H1 (cell line): ENCODE data around the gene IL10RA. TPM values are rescaled to one million over a fixed set of nuclear protein-coding genes. Genes with fewer than 3 reads are reported as not detected.
A peak's percentile ranks its signal among the peaks of the same experiment; 100 is the strongest.

ENCODE experiments used
- CTCF ChIA-PET: fragments of 300-600 bp; sonication (Branson Sonifier 250); formaldehyde crosslinking; loops from one replicate; lab custom pipeline; 2021; ENCODE audit not compliant: partially characterized antibody; lab: Charles Lee
- POLR2A ChIA-PET: fragments of 300-600 bp; sonication (Branson Sonifier 250); formaldehyde crosslinking; loops from one replicate; lab custom pipeline; 2021; ENCODE audit warnings: inconsistent platforms; ENCODE audit not compliant: partially characterized antibody; lab: Charles Lee
- DNase-seq, 2 experiments: peaks; one replicate each; pipeline versions ENCODE4 v3.0.0 to v3.0.0-alpha.2; 2010 to 2022; ENCODE audit warnings: low spot score in 2 of 2, low read depth in 1 of 2, mixed read lengths in 1 of 2
- FAIRE-seq: peaks from 2 replicates; lab custom pipeline; 2011; peaks lifted over from hg19 to GRCh38; lab: Jason Lieb, UNC
- H2AFZ ChIP-seq: 2 replicates; pipeline ENCODE4 v1.8.1; 2012; ENCODE audit warnings: low read length, inconsistent platforms
- H2AK5ac ChIP-seq: 2 replicates; pipeline ENCODE4 v1.6.1; 2013; ENCODE audit warnings: low read depth, low read length
- H2BK120ac ChIP-seq: replicated peaks from 2 replicates; pipeline ENCODE3; 2013; ENCODE audit warnings: low read depth, low read length, inconsistent platforms
- H2BK12ac ChIP-seq: 2 replicates; pipeline ENCODE4 v1.6.1; 2013; ENCODE audit warnings: low read depth, low read length
- H2BK15ac ChIP-seq: 2 replicates; pipeline ENCODE4 v1.6.1; 2013; ENCODE audit warnings: low read length
- H2BK20ac ChIP-seq: 2 replicates; pipeline ENCODE4 v1.6.1; 2013; ENCODE audit warnings: low read length
- H2BK5ac ChIP-seq: 2 replicates; pipeline ENCODE4 v1.6.1; 2013; ENCODE audit warnings: low read depth, low read length
- H3K14ac ChIP-seq: 2 replicates; pipeline ENCODE4 v1.6.1; 2013; ENCODE audit warnings: inconsistent platforms; ENCODE audit not compliant: insufficient read length
- H3K18ac ChIP-seq: 2 replicates; pipeline ENCODE4 v1.6.1; 2013; ENCODE audit warnings: low read length; ENCODE audit errors: extremely low read depth
- H3K23ac ChIP-seq: 2 replicates; pipeline ENCODE4 v1.6.1; 2013; ENCODE audit warnings: inconsistent platforms; ENCODE audit not compliant: insufficient read length
- H3K23me2 ChIP-seq: 2 replicates; pipeline ENCODE4 v1.6.1; 2013; ENCODE audit warnings: low read depth, low read length
- H3K27ac ChIP-seq: 2 replicates; pipeline ENCODE4 v1.6.1; 2011; ENCODE audit warnings: low read depth, low read length, inconsistent platforms
- H3K27me3 ChIP-seq, 4 experiments: replicated peaks in 1 of 4; 1 replicate in 1 of 4; 2 replicates in 3 of 4; pipeline versions ENCODE4 v1.6.1 to v1.8.1; 2011 to 2013; ENCODE audit warnings: low read length in 3 of 4, mild to moderate bottlenecking in 3 of 4, inconsistent platforms in 2 of 4, mixed read lengths in 2 of 4, moderate library complexity in 1 of 4; ENCODE audit not compliant: control insufficient read depth in 3 of 4, insufficient read depth in 3 of 4; ENCODE audit errors: extremely low read depth in 1 of 4
- H3K36me3 ChIP-seq, 4 experiments: 2 replicates each; pipeline versions ENCODE4 v1.6.1 to v1.8.1; 2011 to 2013; ENCODE audit warnings: mild to moderate bottlenecking in 4 of 4, low read length in 3 of 4, moderate library complexity in 2 of 4, control low read depth in 1 of 4, inconsistent platforms in 1 of 4; ENCODE audit not compliant: insufficient read depth in 4 of 4, control insufficient read depth in 2 of 4
- H3K4ac ChIP-seq: replicated peaks from 2 replicates; pipeline ENCODE3; 2013; ENCODE audit warnings: low read length, low read depth, mixed read lengths, inconsistent platforms; ENCODE audit not compliant: insufficient read length
- H3K4me1 ChIP-seq, 4 experiments: replicated peaks in 1 of 4; 1 replicate in 1 of 4; 2 replicates in 3 of 4; pipeline versions ENCODE4 v1.6.1 to v1.8.1; 2011 to 2013; ENCODE audit warnings: low read length in 3 of 4, inconsistent platforms in 2 of 4, mixed read lengths in 1 of 4; ENCODE audit not compliant: insufficient read depth in 4 of 4, control insufficient read depth in 3 of 4
- H3K4me2 ChIP-seq, 2 experiments: 2 replicates each; pipeline versions ENCODE4 v1.6.1 to v1.8.1; 2011 to 2013; ENCODE audit warnings: low read depth in 2 of 2, low read length in 2 of 2, control low read depth in 1 of 2, inconsistent platforms in 1 of 2, mild to moderate bottlenecking in 1 of 2; ENCODE audit not compliant: insufficient read depth in 1 of 2
- H3K4me3 ChIP-seq, 4 experiments: fragments of 200-600, 300-600 bp in 1 of 4; sonication (generic), shearing (Covaris generic), sonication (Bioruptor Twin) in 1 of 4; 2 replicates each; pipeline versions ENCODE4 v1.5.1 to v1.8.1; 2011 to 2016; ENCODE audit warnings: low read length in 4 of 4, low read depth in 3 of 4, control low read depth in 2 of 4, inconsistent platforms in 2 of 4, mild to moderate bottlenecking in 2 of 4, mixed read lengths in 1 of 4, moderate library complexity in 1 of 4; ENCODE audit not compliant: insufficient read depth in 2 of 4; ENCODE audit errors: extremely low read depth in 1 of 4
- H3K56ac ChIP-seq: replicated peaks from 2 replicates; pipeline ENCODE3; 2013; ENCODE audit warnings: low read depth, mild to moderate bottlenecking, mixed read lengths, low read length, inconsistent platforms; ENCODE audit not compliant: insufficient read length
- H3K79me1 ChIP-seq: 2 replicates; pipeline ENCODE4 v1.6.1; 2013; ENCODE audit warnings: low read depth, low read length, control low read depth
- H3K79me2 ChIP-seq, 2 experiments: 2 replicates each; pipeline versions ENCODE4 v1.6.1 to v1.8.1; 2012 to 2013; ENCODE audit warnings: low read length in 2 of 2, mild to moderate bottlenecking in 2 of 2, inconsistent platforms in 1 of 2; ENCODE audit not compliant: insufficient read depth in 2 of 2, control insufficient read depth in 1 of 2
- H3K9ac ChIP-seq, 4 experiments: replicated peaks in 1 of 4; 1 replicate in 1 of 4; 2 replicates in 3 of 4; pipeline versions ENCODE4 v1.6.1 to v1.8.1; 2011 to 2013; ENCODE audit warnings: low read depth in 3 of 4, low read length in 3 of 4, control low read depth in 2 of 4, mild to moderate bottlenecking in 2 of 4, moderate library complexity in 2 of 4, inconsistent platforms in 1 of 4; ENCODE audit errors: extremely low read depth in 1 of 4
- H3K9me3 ChIP-seq, 2 experiments: 2 replicates each; pipeline versions ENCODE4 v1.6.1 to v1.8.1; 2012 to 2013; ENCODE audit warnings: mild to moderate bottlenecking in 2 of 2, moderate library complexity in 2 of 2, control low read depth in 1 of 2, inconsistent platforms in 1 of 2, low read depth in 1 of 2, low read length in 1 of 2, mixed read lengths in 1 of 2; ENCODE audit not compliant: insufficient read depth in 2 of 2
- H4K20me1 ChIP-seq, 2 experiments: replicated peaks in 1 of 2; 2 replicates each; pipeline versions ENCODE3 to v1.8.1; 2011 to 2013; ENCODE audit warnings: inconsistent platforms in 2 of 2, low read length in 2 of 2, mild to moderate bottlenecking in 1 of 2; ENCODE audit not compliant: insufficient read depth in 2 of 2, control insufficient read depth in 1 of 2
- H4K5ac ChIP-seq: 2 replicates; pipeline ENCODE4 v1.6.1; 2013; ENCODE audit warnings: low read length, low read depth, mixed read lengths, inconsistent platforms; ENCODE audit not compliant: insufficient read length
- H4K8ac ChIP-seq: 2 replicates; pipeline ENCODE4 v1.8.0; 2013; ENCODE audit warnings: mild to moderate bottlenecking, moderate library complexity, low read length, inconsistent platforms; ENCODE audit not compliant: insufficient read depth; ENCODE audit errors: extremely low read depth
- H4K91ac ChIP-seq: replicated peaks from 2 replicates; pipeline ENCODE3; 2013; ENCODE audit warnings: low read length, mixed read lengths, inconsistent platforms; ENCODE audit not compliant: insufficient read length
- ASH2L ChIP-seq: fragments of 200-600, 300-600 bp; sonication (generic); IDR thresholded peaks from one replicate; pipeline ENCODE4 v1.7.1; 2017; ENCODE audit warnings: low read length
- CEBPB ChIP-seq: IDR thresholded peaks from 2 replicates; pipeline ENCODE4 v1.6.1; 2012; ENCODE audit warnings: low read depth, low read length
- CHD2 ChIP-seq: IDR thresholded peaks from 2 replicates; pipeline ENCODE4 v1.6.1; 2012; ENCODE audit warnings: low read length, improper control_type of control experiment
- EP300 ChIP-seq, 2 experiments: IDR thresholded peaks; 1 replicate in 1 of 2; 2 replicates in 1 of 2; pipeline ENCODE4 v1.6.1; 2011 to 2012; ENCODE audit warnings: low read depth in 2 of 2, low read length in 2 of 2, mild to moderate bottlenecking in 2 of 2, borderline replicate concordance in 1 of 2, inconsistent platforms in 1 of 2, moderate library complexity in 1 of 2
- HDAC2 ChIP-seq, 2 experiments: fragments of 300-600 bp in 1 of 2; sonication (generic) in 1 of 2; IDR thresholded peaks; 2 replicates each; pipeline ENCODE4 v1.6.1; 2011 to 2012; ENCODE audit warnings: low read depth in 2 of 2, low read length in 2 of 2, mild to moderate bottlenecking in 2 of 2, moderate library complexity in 2 of 2, borderline replicate concordance in 1 of 2, inconsistent platforms in 1 of 2
- HDAC6 ChIP-seq: IDR thresholded peaks from one replicate; pipeline ENCODE4 v1.7.1; 2012; ENCODE audit warnings: low read depth, mild to moderate bottlenecking, inconsistent platforms, low read length, moderate library complexity
- RNF2 ChIP-seq: fragments of 200-900, 300-1000 bp; sonication (generic); IDR thresholded peaks from 2 replicates; pipeline ENCODE4 v1.7.1; 2016; ENCODE audit warnings: borderline replicate concordance, low read depth, mild to moderate bottlenecking, antibody characterized with exemption, low read length; ENCODE audit not compliant: poor library complexity, severe bottlenecking; ENCODE audit errors: missing control alignments
- ZNF274 ChIP-seq: IDR thresholded peaks from 2 replicates; pipeline ENCODE4 v1.7.0; 2012; ENCODE audit warnings: low read length, borderline replicate concordance; ENCODE audit errors: extremely low read depth
- WGBS, 2 experiments: shearing (Covaris generic) in 1 of 2; methylation state at CpG; one replicate each; pipeline versions ENCODE4 v1.1.6 to v1.1.7; 2013 to 2015; ENCODE audit warnings: low lambda C conversion rate in 2 of 2, mixed read lengths in 2 of 2, inconsistent platforms in 1 of 2, low coverage in 1 of 2, missing lambda C conversion rate in 1 of 2; ENCODE audit not compliant: insufficient replicate concordance in 2 of 2, insufficient coverage in 1 of 2, insufficient read length in 1 of 2; ENCODE audit errors: extremely low coverage in 1 of 2, missing lambda C conversion rate in 1 of 2; 5-methylcytosine and 5-hydroxymethylcytosine counted together
- polyA plus RNA-seq, 7 experiments: library from polyadenylated mRNA; depleted of rRNA in 3 of 7; stranded (reverse) in 5 of 7; unstranded in 2 of 7; fragments of >200 nt in 5 of 7; fragments of 200-250 nt in 2 of 7; gene quantifications; 1 replicate in 5 of 7; 2 replicates in 1 of 7; 4 replicates in 1 of 7; pipeline versions ENCODE4 v1.2.1 to v1.2.3, GENCODE V29; 2011 to 2013; ENCODE audit warnings: missing spikeins in 2 of 7, mixed read lengths in 2 of 7
- total RNA-seq: library from RNA; stranded (reverse); fragmentation: NEBNext Ultra II Directional; extraction: Animal tissue kit (Norgen Biotek cat#: 25700); gene quantifications from 2 replicates; pipeline ENCODE4 v1.2.1, GENCODE V29; 2021
- TF ChIP-seq, protein P1 (sequence below), 3 experiments: IDR thresholded peaks; 1 replicate in 2 of 3; 2 replicates in 1 of 3; pipeline versions ENCODE4 v1.5.1 to v1.6.1; 2011; ENCODE audit warnings: low read length in 3 of 3, mild to moderate bottlenecking in 3 of 3, inconsistent platforms in 2 of 3, low read depth in 1 of 3, moderate library complexity in 1 of 3; ENCODE audit not compliant: insufficient read depth in 1 of 3; ENCODE audit errors: control extremely low read depth in 1 of 3

Gene IL10RA
- total and polyA plus RNA-seq, 2 of the 8 experiments (the other 6 are each of a cell fraction or from before 2014, with no cell fraction given): 0.05 to 0.11 TPM

DNA sequence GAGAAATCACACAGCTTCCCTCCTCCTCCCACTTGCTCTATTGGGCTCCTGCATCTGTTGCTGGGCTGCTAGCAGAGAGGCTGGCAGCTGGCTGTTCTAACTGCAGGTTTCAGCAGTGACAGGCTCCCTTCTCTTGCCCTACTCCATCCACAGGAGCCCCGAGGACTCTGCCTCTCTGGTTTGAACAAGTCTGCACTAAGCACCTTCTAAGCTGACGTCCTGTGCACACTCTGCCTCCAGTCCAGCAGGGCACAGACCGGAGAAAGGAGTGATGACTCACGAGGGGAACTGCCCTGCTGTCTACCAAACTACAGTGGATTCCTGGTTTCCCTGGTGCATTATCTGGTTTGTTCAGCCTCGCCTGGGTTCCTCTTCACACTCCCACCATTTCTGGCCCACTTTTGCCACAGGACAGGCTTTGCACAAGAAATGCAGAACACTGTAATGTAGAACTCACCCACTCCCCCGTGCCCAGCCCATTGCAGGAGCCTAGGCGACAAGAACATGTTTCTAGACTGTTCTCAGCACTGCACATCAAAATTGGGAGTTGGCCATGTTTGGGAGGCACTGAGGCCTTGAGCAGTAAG, 26.0 kb downstream of the IL10RA start:
- H4K5ac ChIP-seq: no peak overlapping the region
- H3K36me3 ChIP-seq: no peaks in the 10 kb centered on the region
- 86% methylated on average over 7 of the region's 7 CpGs; no CpG with 5 or more reads in 1 of the 2 experiments for WGBS, 2 experiments
- no peak overlapping the region for H2BK20ac ChIP-seq
- no peak overlapping the region for H3K9ac ChIP-seq
- CTCF ChIA-PET: interaction anchor here (2.1 kb wide), 1 partner anchor 12 kb away, joined by 5 read pairs; no protein-coding TSS in a partner anchor
- H3K27me3 ChIP-seq: no peaks in the 10 kb centered on the region
- H4K91ac ChIP-seq: no peak overlapping the region
- peak in 1 of 2 experiments; percentile 26 for DNase-seq
- H3K79me2 ChIP-seq: no peaks in the 10 kb centered on the region; a peak in 1 of 4 replicates
- no peak overlapping the region for H3K23ac ChIP-seq
- H3K14ac ChIP-seq: no peak overlapping the region
- no peak overlapping the region for H2BK5ac ChIP-seq
- no peak overlapping the region for H3K4me3 ChIP-seq
- POLR2A ChIA-PET: no interaction called here
- no peak overlapping the region for H2AFZ ChIP-seq
- H3K4me1 ChIP-seq: no peaks in the 10 kb centered on the region
- no peak overlapping the region for H2AK5ac ChIP-seq
- H3K27ac ChIP-seq: no peak overlapping the region
- H3K4me2 ChIP-seq: no peak overlapping the region
- H3K79me1 ChIP-seq: no peaks in the 10 kb centered on the region
- no peaks in the 10 kb centered on the region; a peak in 1 of 4 replicates for H3K9me3 ChIP-seq
- no peak overlapping the region for H3K56ac ChIP-seq
- H4K20me1 ChIP-seq: no peaks in the 10 kb centered on the region
- no peak overlapping the region for H3K18ac ChIP-seq
- H2BK120ac ChIP-seq: no peak overlapping the region
- no peak overlapping the region for H2BK15ac ChIP-seq
- no peak overlapping the region for H3K4ac ChIP-seq
- no peaks in the 10 kb centered on the region; the same call in 1 of the 2 replicates for H3K23me2 ChIP-seq
- no peak overlapping the region for H4K8ac ChIP-seq
- H2BK12ac ChIP-seq: 0 out of 2 replicates have a peak overlapping the region, but pooled peaks have one; percentile 27
- no peak for FAIRE-seq
- TF ChIP-seq CEBPB (no peak), CHD2 (no peak), HDAC2 (IDR thresholded peaks at IDR 0.05; ENCODE audit: borderline replicate concordance in 1 of 2, low read depth in 2 of 2, low read length in 2 of 2) (no peak), EP300 (IDR thresholded peaks at IDR 0.05; ENCODE audit: borderline replicate concordance in 1 of 2, low read depth in 2 of 2, low read length in 2 of 2) (no peak), ASH2L (no peak), HDAC6 (no peak), RNF2 (no peak), ZNF274 (no peak)
- TF ChIP-seq, protein P1, sequence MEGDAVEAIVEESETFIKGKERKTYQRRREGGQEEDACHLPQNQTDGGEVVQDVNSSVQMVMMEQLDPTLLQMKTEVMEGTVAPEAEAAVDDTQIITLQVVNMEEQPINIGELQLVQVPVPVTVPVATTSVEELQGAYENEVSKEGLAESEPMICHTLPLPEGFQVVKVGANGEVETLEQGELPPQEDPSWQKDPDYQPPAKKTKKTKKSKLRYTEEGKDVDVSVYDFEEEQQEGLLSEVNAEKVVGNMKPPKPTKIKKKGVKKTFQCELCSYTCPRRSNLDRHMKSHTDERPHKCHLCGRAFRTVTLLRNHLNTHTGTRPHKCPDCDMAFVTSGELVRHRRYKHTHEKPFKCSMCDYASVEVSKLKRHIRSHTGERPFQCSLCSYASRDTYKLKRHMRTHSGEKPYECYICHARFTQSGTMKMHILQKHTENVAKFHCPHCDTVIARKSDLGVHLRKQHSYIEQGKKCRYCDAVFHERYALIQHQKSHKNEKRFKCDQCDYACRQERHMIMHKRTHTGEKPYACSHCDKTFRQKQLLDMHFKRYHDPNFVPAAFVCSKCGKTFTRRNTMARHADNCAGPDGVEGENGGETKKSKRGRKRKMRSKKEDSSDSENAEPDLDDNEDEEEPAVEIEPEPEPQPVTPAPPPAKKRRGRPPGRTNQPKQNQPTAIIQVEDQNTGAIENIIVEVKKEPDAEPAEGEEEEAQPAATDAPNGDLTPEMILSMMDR (IDR thresholded peaks at IDR 0.05; ENCODE audit: control extremely low read depth in 1 of 3, insufficient read depth in 1 of 3, low read depth in 1 of 3, low read length in 3 of 3): no peak
